CD4-positive, alpha-beta T cell (primary cell): ENCODE results near the gene RAB7A. TPM values are rescaled to one million over a fixed set of nuclear protein-coding genes. Genes with fewer than 3 reads are reported as not detected.

Source experiments
- ATAC-seq: fragments of 200-7000 bp; cut with Tn5 transposase; one replicate; pipeline ENCODE4 v1.10.0; 2022; ENCODE audit warnings: mild to moderate bottlenecking; ENCODE audit not compliant: poor library complexity
- CTCF ChIA-PET: fragments of 350-600 bp; sonication (Branson Sonifier 250); formaldehyde crosslinking; loops from one replicate; lab custom pipeline; 2021; ENCODE audit warnings: antibody characterized with exemption, inconsistent platforms; lab: Charles Lee
- POLR2A ChIA-PET: fragments of 350-600 bp; sonication (Branson Sonifier 250); formaldehyde crosslinking; loops from one replicate; lab custom pipeline; 2021; ENCODE audit warnings: antibody characterized with exemption, inconsistent platforms; lab: Charles Lee
- DNase-seq, 14 experiments: peaks; one replicate each; pipeline ENCODE4 v3.0.0-alpha.2; 2013 to 2020; ENCODE audit warnings: mixed read lengths in 2 of 14
- H3K27ac ChIP-seq, 2 donors: one replicate each; pipeline versions ENCODE4 v1.5.1 to v1.7.0; 2013; ENCODE audit warnings: low read length in 2 of 2, low read depth in 1 of 2, mild to moderate bottlenecking in 1 of 2
- H3K27me3 ChIP-seq, 2 experiments: 1 replicate in 1 of 2; 2 replicates in 1 of 2; pipeline versions ENCODE4 v1.6.1 to v1.7.0; 2013; ENCODE audit warnings: low read length in 2 of 2, control low read depth in 1 of 2, mild to moderate bottlenecking in 1 of 2, moderate library complexity in 1 of 2; ENCODE audit not compliant: insufficient read depth in 2 of 2, control insufficient read depth in 1 of 2
- H3K36me3 ChIP-seq: one replicate; pipeline ENCODE4 v1.6.1; 2013; ENCODE audit warnings: low read length, control low read depth; ENCODE audit not compliant: insufficient read depth
- H3K4me1 ChIP-seq: one replicate; pipeline ENCODE4 v1.6.1; 2013; ENCODE audit warnings: low read length, control low read depth; ENCODE audit not compliant: insufficient read depth
- H3K4me3 ChIP-seq: one replicate; pipeline ENCODE4 v1.5.1; 2013; ENCODE audit warnings: mild to moderate bottlenecking, low read length, moderate library complexity
- H3K9me3 ChIP-seq, 2 experiments: 1 replicate in 1 of 2; 2 replicates in 1 of 2; pipeline versions ENCODE4 v1.6.1 to v1.7.0; 2013; ENCODE audit warnings: low read length in 2 of 2, mild to moderate bottlenecking in 2 of 2, control low read depth in 1 of 2, moderate library complexity in 1 of 2; ENCODE audit not compliant: control insufficient read depth in 1 of 2, insufficient read depth in 1 of 2
- H3K27ac Mint-ChIP-seq: one replicate; pipeline ENCODE4 v1.8.0; 2020; ENCODE audit warnings: mixed read lengths
- H3K27me3 Mint-ChIP-seq: one replicate; pipeline ENCODE4 v1.8.0; 2021; ENCODE audit warnings: mixed read lengths
- H3K36me3 Mint-ChIP-seq: one replicate; pipeline ENCODE4 v1.8.0; 2021; ENCODE audit warnings: low read depth, mixed read lengths
- H3K4me1 Mint-ChIP-seq: one replicate; pipeline ENCODE4 v1.8.0; 2021; ENCODE audit warnings: low read depth, mixed read lengths
- H3K4me3 Mint-ChIP-seq: one replicate; pipeline ENCODE4 v1.8.0; 2020; ENCODE audit warnings: mild to moderate bottlenecking, mixed read lengths
- H3K9me3 Mint-ChIP-seq: one replicate; pipeline ENCODE4 v1.8.0; 2020; ENCODE audit warnings: mixed read lengths
- intact Hi-C, 2 experiments: fragments of 100-400 bp; cut with DNase I in 1 of 2; cut with micrococcal nuclease in 1 of 2; formaldehyde crosslinking; loops; one replicate each; pipeline versions ENCODE4 v1.15.1 to v1.9.0; 2023 to 2025; cut with DNase I, micrococcal nuclease
- total RNA-seq, 174 experiments: library from RNA in 2 of 174; stranded (reverse) in 2 of 174; gene quantifications; one replicate each; pipeline ENCODE4 v1.2.3 and lab custom pipeline; 2021 to 2026
- TF ChIP-seq, protein P1 (sequence below): fragments of 200-600 bp; IDR thresholded peaks from one replicate; pipeline ENCODE4 v1.8.0; 2022; ENCODE audit warnings: antibody characterized with exemption, mild to moderate bottlenecking

Gene RAB7A
- total RNA-seq, 2 experiments from 2014 or later: 113 to 121 TPM

DNA sequence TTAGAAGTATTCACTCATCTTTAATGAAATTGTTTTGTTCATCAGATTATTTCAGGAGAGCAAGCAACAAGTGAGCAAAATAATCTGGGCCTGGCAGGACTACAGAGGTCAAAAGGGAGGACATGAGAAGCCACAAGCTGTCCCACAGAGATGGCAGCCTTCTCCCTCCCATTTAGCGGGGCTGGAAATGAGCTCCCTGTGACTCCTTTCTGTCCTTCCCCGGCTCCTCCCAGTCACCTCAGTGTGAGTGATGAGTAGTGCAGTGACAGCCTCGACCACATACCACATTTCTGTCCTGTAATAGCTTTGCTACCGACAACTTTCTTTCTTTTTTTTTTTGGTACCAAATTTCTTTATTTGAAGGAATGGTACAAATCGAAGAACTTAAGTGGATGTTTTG, 38.0 kb downstream of the RAB7A start:
- Mint-ChIP-seq H3K4me1 (peaks cover 92% of the 10 kb centered on the region), H3K27me3 (no peaks in the 10 kb centered on the region), H3K36me3 (peaks cover 39% of the 10 kb centered on the region), H3K4me3 (no peak overlapping the region), H3K9me3 (no peaks in the 10 kb centered on the region), H3K27ac (no peak overlapping the region)
- no peak overlapping the region for H3K4me3 ChIP-seq
- TF ChIP-seq, protein P1, sequence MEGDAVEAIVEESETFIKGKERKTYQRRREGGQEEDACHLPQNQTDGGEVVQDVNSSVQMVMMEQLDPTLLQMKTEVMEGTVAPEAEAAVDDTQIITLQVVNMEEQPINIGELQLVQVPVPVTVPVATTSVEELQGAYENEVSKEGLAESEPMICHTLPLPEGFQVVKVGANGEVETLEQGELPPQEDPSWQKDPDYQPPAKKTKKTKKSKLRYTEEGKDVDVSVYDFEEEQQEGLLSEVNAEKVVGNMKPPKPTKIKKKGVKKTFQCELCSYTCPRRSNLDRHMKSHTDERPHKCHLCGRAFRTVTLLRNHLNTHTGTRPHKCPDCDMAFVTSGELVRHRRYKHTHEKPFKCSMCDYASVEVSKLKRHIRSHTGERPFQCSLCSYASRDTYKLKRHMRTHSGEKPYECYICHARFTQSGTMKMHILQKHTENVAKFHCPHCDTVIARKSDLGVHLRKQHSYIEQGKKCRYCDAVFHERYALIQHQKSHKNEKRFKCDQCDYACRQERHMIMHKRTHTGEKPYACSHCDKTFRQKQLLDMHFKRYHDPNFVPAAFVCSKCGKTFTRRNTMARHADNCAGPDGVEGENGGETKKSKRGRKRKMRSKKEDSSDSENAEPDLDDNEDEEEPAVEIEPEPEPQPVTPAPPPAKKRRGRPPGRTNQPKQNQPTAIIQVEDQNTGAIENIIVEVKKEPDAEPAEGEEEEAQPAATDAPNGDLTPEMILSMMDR: no peak
- intact Hi-C loops: no loop called here
- H3K9me3 ChIP-seq: no peaks in the 10 kb centered on the region
- H3K36me3 ChIP-seq: peaks cover 5% of the 10 kb centered on the region
- peaks cover 30% of the 10 kb centered on the region for H3K4me1 ChIP-seq
- ChIA-PET POLR2A (interaction anchor here (0.7 kb wide), 1 partner anchor 677 kb away, joined by 3 read pairs; no protein-coding TSS in a partner anchor), CTCF (interaction anchor here (1.7 kb wide), 1 partner anchor 10 kb away, joined by 4 read pairs; no protein-coding TSS in a partner anchor)
- ATAC-seq (no peak), DNase-seq (peak in 3 of 14 experiments; percentile 17 to 42 (median 22))
- no peaks in the 10 kb centered on the region for H3K27me3 ChIP-seq
- no peak overlapping the region for H3K27ac ChIP-seq

DNA sequence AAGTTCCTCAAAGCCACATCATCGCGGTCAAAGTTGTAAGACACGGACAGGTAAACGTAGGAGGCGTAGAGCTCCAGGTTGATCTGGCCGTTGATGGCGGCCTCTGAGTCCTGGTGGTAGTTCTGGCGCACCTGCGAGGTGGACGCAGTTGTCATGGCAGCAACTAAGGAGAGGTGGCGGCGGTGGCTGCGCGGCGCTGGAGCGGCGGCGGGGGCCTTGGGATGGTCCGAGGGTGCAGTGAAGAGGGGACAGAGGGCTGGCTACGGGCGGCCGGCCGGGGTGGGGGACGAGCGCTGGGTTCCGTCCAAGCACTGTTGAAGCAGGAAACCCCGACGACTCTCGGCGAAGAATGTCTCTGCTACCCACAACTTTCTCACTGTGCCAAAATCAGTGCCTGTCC, 38.9 kb downstream of the RAB7A start:
- Histone ChIP-seq H3K4me3 (no peak overlapping the region), H3K36me3 (peaks cover 5% of the 10 kb centered on the region), H3K4me1 (peaks cover 25% of the 10 kb centered on the region), H3K9me3 (no peaks in the 10 kb centered on the region), H3K27me3 (no peaks in the 10 kb centered on the region), H3K27ac (no peak overlapping the region)
- CTCF ChIA-PET: no interaction called here
- DNase-seq (no peak), ATAC-seq (no peak)
- Mint-ChIP-seq H3K4me1 (peaks cover 93% of the 10 kb centered on the region), H3K27me3 (no peaks in the 10 kb centered on the region), H3K9me3 (no peaks in the 10 kb centered on the region), H3K27ac (peak overlapping the region; percentile 35), H3K4me3 (no peak overlapping the region), H3K36me3 (peaks cover 32% of the 10 kb centered on the region)
- TF ChIP-seq, protein P1: no peak
- POLR2A ChIA-PET: no interaction called here
- intact Hi-C loops: loop anchor here in 1 of 2 experiments (5.0 kb wide), 1 partner anchor 33 kb away; no protein-coding TSS in a partner anchor

DNA sequence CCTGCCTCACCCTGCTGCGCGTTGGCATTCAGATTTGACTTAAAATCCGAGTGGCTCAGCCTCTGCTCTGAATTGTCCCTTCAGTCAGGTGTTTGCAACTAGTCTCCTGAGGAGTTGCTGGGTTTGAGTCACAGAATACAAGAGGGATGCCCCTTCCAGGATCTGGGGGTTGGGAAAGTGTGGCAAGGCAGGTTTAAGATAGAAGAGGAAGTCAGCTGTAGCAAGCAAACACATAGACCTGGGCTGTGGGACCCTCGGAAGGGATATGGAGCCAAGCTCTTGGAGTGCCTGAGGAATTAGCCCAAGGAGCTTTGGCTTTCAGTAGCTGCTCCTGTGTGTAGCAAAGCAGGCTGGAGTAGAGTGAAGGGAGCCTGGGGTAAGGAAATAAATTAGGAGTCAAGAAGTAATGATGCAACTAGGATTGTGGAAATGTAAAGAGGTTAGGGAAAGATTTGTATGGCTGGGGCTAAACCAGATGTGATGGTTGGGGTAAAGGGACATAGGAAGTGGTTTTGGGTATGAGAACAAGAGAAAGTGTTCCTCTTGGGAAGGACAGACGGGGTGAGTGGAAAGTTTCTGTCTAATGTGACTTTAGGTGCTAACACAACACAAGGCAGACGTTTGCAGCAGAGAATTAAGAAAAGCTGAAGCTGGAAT, 41.2 kb downstream of the RAB7A start:
- Histone ChIP-seq H3K9me3 (no peaks in the 10 kb centered on the region), H3K27ac (no peak overlapping the region), H3K4me1 (peaks cover 28% of the 10 kb centered on the region), H3K27me3 (no peaks in the 10 kb centered on the region), H3K36me3 (peaks cover 5% of the 10 kb centered on the region), H3K4me3 (no peak overlapping the region)
- ChIA-PET POLR2A (interaction anchor here (1.7 kb wide), 1 partner anchor 37 kb away, joined by 9 read pairs; no protein-coding TSS in a partner anchor), CTCF (no interaction called here)
- peaks cover 41% of the 10 kb centered on the region for H3K36me3 Mint-ChIP-seq
- TF ChIP-seq, protein P1: no peak
- H3K9me3 Mint-ChIP-seq: no peaks in the 10 kb centered on the region
- ATAC-seq (no peak), DNase-seq (no peak)
- peak overlapping the region; percentile 5 for H3K27ac Mint-ChIP-seq
- peaks cover 93% of the 10 kb centered on the region for H3K4me1 Mint-ChIP-seq
- H3K4me3 Mint-ChIP-seq: peak overlapping the region; percentile 17
- intact Hi-C loops: loop anchor here in 1 of 2 experiments (5.0 kb wide), 1 partner anchor 35 kb away; no protein-coding TSS in a partner anchor
- H3K27me3 Mint-ChIP-seq: no peaks in the 10 kb centered on the region
